Stimulated activated CD4-positive, alpha-beta T cell treated with anti-CD3 and anti-CD28 coated beads, TNF-alpha, amount 100 ng/mL, for 24 hours (primary cell): Measurements from ENCODE around the gene MANBA.
"Not testable (repeated sequence)": the region's sequence is repeated elsewhere in the genome, so short reads cannot be mapped to it uniquely, and the experiment has no call there.

ENCODE experiments used
- DNase-seq, 3 experiments: peaks; one replicate each; pipeline ENCODE4 v3.0.0-alpha.2; 2020; ENCODE audit warnings: low read depth in 3 of 3

MANBA gene

GRCh38 chr4:102722740-102723139 is 38.0 kb downstream of the MANBA start:
- DNase-seq: no peak

GRCh38 chr4:102718833-102719575 is 41.8 kb downstream of the MANBA start:
- not testable (repeated sequence) for DNase-seq

GRCh38 chr4:102717448-102718092 is 43.2 kb downstream of the MANBA start:
- DNase-seq: no peak

GRCh38 chr4:102715057-102715456 is 45.7 kb downstream of the MANBA start:
- DNase-seq: no peak

- not testable (repeated sequence) for DNase-seq
Observed at GRCh38 chr4:102713774-102714173, 47.0 kb downstream of the MANBA start.

GRCh38 chr4:102713096-102713495 is 47.7 kb downstream of the MANBA start:
- no peak for DNase-seq

GRCh38 chr4:102710986-102711385 is 49.8 kb downstream of the MANBA start:
- DNase-seq: no peak

- not testable (repeated sequence) for DNase-seq
Observed at GRCh38 chr4:102709060-102709459, 51.7 kb downstream of the MANBA start.

- no peak for DNase-seq
Observed at GRCh38 chr4:102707150-102707549, 53.6 kb downstream of the MANBA start.

GRCh38 chr4:102705391-102705935 is 55.3 kb downstream of the MANBA start:
- no peak for DNase-seq

- DNase-seq: no peak
Observed at GRCh38 chr4:102696758-102697157, 64.0 kb downstream of the MANBA start.

GRCh38 chr4:102694791-102695190 is 66.0 kb downstream of the MANBA start:
- no peak for DNase-seq

GRCh38 chr4:102693861-102694260 is 66.9 kb downstream of the MANBA start:
- DNase-seq: no peak

- no peak for DNase-seq
Observed at GRCh38 chr4:102693262-102693850, 67.4 kb downstream of the MANBA start.

- DNase-seq: no peak
Observed at GRCh38 chr4:102692474-102692873, 68.3 kb downstream of the MANBA start.

GRCh38 chr4:102687982-102688433 is 72.8 kb downstream of the MANBA start:
- no peak for DNase-seq

GRCh38 chr4:102687373-102687981 is 73.3 kb downstream of the MANBA start:
- no peak for DNase-seq

GRCh38 chr4:102685768-102686167 is 75.0 kb downstream of the MANBA start:
- no peak for DNase-seq

GRCh38 chr4:102684610-102685052 is 76.1 kb downstream of the MANBA start:
- no peak for DNase-seq

GRCh38 chr4:102683881-102684609 is 76.7 kb downstream of the MANBA start:
- DNase-seq: no peak

- no peak for DNase-seq
Observed at GRCh38 chr4:102678695-102679335, 82.0 kb downstream of the MANBA start.
